Stimulated activated CD8-positive, alpha-beta memory T cell treated with anti-CD3 and anti-CD28 coated beads, Interleukin-4, amount 100 ng/mL, for 4 hours (primary cell): Measurements from ENCODE around the gene TRIP4.

Experiments
- DNase-seq, 2 donors: peaks; one replicate each; pipeline ENCODE4 v3.0.0-alpha.2; 2020; ENCODE audit warnings: low read depth in 2 of 2, low spot score in 1 of 2

Gene TRIP4

DNA sequence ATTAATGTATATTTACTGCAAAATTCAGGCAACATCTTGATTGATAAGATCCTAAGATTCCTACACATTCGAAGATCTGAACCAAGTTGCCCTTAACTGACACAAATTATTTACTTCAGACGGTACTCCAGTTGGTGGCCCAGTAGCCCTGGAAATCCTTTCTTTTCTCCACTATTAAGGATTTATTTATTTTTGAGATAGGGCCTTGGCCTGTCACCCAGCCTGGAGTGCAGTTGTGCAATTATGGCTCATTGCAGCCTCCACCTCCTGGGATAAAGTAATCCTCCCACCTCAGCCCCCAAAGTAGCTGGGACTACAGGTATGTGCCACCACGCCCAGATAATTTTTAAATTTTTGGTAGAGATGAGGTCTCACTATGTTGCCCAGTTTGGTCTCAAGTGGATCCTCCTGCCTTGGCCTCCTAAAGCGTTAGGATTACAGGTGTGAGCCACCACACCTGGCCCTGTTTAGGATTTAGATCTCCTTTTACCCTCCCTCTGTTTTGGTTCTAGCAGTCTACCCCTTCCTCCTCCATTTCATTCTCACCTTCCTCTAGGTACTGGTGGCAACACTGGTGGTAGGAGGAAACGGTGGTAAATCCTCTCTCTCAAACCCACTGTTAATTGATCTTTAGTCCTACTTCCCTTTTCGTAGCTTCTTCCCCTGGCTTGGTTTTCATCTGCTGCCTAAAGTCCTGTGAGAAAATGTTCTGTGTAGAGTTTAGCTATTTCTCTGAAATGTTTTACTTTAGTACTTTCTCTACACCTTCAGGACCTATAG, 60.1 kb downstream of the TRIP4 start:
- no peak for DNase-seq

DNA sequence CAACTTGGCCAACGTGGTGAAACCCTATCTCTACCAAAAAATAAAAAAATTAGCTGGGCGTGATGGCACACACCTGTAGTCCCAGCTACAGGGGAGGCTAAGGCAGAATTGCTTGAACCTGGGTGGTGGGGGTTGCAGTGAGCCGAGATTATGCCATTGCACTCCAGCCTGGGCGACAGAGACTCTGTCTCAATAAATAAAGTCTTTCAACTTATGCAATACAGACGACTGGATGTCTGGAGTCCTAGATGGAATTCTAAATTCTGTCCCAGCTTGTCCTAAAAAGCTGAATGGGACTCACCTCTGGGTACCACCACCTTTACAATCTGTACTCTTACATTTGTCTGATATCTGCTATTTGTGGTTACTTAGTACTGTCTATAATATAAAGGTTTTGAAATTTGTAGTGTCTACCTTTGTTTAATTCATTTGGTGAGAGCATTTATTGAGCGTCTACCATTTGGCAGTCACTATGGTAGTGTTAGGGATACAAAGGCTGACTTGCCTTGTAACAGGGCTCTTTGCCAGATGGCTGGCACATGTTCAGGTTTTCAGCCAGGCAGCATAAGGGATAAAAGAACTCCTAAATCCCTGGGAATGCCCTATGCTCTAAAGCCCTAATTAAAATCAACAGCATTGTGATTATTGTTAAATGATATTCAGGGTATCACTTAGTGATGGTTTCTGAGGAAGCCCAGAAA, 65.5 kb downstream of the TRIP4 start:
- DNase-seq = no peak

DNA sequence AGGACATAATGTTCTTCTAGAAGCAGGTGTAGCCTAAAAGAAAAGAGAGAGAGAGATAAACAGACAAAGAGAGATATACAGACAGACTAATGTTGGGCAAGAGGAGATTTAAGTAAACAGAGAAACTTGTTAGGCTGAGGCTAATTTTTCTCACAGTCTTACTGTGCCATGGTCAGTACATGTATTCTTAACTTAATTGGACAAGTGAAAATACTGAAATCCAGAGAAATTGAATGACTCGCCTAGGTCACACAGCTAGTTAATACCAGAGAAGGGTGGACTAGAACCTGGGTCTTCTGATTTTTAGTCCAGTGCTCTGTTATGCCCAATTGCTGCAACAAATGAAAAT, 66.0 kb downstream of the TRIP4 start:
- no peak for DNase-seq

DNA sequence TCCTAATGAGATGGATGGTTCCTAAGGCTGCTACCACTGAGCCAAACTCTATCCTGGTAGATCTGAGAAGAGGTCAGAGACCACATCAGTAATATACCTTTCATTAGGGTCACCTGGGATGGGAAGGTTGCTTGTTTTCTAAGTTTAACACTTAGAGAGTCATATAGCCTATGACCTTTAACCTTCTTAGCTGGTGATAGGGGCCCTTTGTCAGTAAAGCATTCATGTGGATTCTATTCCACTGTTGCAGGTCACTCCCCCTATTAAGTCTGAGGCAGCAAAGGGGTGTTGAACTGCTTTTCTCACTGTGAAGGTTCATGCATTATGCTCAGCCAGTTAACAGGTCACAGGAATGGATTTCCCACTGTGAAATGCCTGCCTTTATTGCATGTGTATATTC, 66.6 kb downstream of the TRIP4 start:
- DNase-seq = no peak

DNA sequence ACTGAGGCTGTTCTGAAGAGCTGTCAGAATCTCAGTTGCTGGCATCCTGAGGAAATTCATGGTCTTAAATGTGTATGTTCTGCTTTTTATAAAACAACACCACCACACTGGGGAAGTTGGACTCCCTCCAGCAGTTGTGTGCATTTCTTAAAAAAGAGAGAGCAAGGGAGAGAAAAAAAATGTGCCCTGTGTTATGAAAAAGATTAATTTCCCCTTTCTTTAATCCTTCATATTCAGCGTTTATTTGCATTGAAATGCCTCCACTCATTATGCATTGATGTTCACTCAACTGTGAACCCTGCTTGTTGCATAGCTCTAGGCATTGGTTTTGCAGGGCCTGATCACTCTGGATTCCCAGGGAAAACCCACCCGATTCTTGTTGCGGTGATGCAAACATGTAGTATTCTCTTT, 68.3 kb downstream of the TRIP4 start:
- DNase-seq = no peak

DNA sequence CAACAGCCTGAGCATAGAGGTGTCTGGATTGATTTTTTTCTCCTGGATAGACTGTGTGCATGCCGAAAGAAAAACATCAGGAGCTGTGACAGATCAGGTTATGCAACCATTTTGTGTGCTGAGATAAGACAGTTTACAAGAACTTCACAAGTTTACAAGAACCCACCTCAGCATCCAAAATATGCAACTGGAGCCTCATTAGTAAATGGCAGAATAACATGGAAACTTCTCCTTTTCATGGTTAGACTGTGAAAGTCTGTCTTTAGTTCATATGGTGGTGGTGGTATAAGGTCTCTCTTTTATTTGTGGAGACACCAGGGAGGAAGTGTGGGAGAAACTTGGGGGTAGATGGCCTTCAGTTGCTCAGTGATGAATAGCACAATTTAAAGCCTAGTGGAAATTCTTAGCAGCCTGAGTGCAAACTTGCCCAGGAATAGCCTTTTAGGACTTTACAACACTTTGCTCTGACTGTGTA, 69.0 kb downstream of the TRIP4 start:
- DNase-seq = no peak

DNA sequence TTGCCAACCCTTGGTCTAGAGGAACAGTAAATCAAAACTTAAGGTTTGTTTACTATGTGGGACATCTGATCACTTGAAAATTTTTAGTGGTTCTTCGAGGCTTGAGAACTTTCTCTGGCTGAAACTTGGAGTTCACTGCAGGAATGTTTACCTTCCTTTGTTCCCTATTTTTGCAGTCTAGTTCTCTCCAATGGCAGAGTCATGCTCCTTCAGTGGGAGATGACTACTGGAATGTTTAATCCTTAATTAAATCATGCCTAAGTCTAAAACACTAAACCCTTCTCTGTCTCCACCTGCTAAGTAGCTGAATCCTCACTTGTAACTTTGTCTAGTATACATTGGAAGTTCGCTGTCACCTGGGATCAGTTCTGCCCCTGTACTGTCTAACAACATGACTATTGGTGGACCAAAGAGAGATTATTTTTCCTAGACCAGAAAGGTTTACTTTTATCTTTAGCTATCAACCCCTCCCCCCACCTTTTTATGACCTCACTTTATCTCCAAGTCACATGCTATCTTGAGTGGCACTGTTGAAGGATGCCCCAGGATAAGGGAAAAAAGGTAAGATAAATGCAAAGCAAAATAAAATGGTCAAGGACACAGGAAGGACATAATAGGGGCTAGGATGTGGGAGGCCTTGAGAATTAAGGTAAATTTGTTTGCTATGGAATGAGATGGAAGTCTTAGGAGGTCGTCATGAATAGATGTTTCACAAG, 71.6 kb downstream of the TRIP4 start:
- no peak for DNase-seq

DNA sequence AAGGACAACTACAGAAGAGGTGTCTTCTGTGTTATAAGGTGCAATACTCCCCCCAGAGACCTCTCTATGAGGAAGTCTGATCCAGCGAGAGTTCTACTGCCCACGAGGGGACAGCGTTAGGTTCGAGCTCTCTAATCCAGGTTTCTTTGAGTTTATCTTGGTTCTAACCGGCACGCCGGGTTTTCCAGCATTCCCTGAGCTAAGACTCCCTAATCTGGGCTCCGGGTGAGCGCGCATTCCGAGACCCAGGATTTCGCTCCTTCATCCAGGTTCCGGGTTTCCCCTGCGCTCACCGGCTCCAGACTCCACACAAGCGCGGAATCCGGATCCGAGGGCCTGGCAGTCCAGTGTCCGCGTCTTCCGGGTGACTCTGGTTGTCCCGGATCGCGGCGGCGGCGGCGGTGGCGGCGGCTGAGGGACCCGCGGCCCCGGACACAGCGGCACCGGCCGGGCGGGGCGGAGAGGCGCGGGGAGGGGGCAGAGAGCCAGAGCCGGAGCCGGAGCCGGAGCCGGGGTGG, 72.6 kb downstream of the TRIP4 start, which contains the start of gene ZNF609:
Gene ZNF609 (plus strand): TSS at position 373 of the 518 bp plus-strand sequence. CDS start 38,842 bp downstream, outside the sequence.
- DNase-seq = peak; percentile 64 to 76

DNA sequence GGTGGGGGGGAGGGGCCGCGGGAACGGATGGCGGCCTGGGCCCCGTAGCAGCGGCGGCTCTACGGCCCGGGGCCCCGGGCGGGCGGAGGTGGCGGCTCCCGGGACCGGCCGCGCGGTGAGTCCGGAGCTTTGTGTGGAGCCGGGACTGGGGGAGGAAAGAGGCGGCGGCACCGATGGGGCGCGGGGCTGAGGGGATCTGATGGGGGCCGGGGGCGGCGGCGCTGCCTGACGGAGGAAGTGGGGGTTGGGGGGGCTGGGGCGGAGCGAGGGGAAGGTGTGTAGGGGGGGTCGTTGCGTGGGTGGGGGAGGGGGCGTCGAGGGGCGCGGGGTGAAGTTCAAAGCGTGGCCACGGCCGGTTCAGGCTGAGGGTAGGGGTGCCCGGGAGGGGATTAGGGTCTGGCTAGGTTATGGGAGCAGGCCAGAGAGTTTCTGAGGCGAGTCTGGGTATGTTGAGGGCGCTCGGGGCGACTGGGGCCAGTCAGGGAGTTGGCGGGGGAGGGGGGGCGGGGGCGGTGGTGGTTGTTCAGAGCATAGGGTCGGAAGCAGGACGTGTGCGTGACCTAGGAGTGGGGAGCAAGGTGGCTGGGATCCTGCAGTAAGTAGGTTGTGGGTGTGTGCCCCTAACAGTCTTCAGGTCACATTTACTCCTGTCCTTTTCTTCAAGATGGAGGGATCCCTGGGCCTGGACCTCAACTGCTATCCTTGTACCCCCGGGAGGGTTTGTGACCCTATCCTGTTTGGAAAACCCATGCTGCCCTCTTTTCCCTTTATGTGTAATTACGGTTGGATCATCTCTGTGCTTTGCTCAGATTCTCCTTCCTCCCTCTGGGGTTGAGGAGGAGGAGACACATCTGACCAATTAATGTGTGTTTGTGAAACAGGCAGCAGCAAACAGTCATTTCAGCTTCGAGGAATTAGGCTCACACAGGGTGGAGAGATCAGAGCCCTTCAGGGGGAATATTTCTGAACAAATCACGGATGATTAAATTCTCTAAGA, 73.4 kb downstream of the TRIP4 start:
- DNase-seq = peak in 1 of 2 donors; percentile 11

DNA sequence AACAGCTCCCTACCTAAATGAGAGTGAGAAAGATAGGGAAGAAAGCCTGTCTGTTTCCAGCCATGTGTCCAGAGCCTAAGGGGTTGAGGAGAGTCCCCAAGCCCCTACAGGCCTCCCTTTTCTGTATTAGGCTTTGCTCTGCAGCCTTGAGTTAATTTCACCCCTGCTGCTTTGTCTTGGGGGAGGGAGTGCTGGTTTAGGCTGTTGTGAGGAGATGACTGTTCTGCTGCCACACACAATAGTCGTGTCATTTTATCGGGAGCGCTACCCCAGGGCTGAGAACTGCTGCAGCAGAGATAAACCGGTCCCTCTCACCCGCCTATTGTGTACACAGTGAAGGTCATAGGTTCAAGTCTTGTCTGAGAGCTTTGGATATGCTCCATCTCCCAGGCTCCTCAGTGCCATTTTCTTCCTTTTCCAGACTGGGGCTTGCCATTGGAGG, 74.1 kb downstream of the TRIP4 start:
- no peak for DNase-seq

DNA sequence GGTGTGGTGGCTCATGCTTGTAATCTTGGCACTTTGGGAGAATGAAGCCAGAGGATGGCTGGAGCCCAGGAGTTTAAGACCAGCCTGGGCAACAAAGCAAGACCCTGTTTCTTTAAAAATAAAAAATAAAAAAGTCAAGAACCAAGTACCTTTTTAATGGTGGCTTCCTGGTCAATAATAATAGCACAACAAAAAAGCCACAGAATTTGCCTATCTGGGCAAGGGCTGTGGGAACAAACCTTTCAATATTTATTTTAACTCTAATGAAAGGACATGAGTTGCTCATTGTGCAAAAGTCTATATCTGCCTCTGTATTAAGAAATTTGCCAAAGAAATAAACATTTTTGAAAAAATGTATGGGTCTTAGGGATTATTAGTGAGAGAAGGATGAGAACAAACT, 74.9 kb downstream of the TRIP4 start:
- no peak for DNase-seq

DNA sequence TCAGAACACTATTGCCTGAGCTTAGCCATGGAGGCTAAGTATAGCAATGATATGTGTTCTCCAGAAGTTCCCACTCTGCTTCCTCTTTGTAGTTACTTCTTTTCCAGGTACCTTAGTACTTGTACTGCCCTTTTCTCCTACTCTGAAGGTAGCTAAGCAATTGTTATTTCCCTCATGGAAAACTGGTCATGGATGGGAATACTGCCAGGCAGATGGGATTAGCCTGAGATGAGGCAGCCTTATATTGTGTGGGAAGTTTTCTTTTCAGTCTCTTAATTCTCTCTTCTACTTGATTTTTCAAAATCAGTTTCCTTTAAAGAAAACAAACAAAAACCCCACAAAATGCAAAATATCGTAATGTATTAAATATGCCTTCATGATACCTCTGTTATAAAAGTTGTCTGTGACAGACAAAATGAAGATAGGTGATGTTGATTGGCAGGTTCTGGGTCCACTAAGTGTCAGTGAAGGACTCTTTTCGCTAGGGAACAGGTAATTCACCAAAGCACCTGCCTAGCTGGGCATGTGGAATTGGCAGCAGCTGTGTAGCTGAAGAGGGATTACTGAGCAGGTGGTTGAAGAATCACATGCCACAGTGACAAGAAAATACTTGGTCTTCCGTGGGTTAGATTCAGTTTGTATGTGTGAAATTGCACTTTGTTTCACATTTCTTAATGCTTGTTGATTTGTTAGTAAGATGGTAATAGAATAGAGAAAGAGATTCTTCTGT, 76.8 kb downstream of the TRIP4 start:
- DNase-seq = no peak

DNA sequence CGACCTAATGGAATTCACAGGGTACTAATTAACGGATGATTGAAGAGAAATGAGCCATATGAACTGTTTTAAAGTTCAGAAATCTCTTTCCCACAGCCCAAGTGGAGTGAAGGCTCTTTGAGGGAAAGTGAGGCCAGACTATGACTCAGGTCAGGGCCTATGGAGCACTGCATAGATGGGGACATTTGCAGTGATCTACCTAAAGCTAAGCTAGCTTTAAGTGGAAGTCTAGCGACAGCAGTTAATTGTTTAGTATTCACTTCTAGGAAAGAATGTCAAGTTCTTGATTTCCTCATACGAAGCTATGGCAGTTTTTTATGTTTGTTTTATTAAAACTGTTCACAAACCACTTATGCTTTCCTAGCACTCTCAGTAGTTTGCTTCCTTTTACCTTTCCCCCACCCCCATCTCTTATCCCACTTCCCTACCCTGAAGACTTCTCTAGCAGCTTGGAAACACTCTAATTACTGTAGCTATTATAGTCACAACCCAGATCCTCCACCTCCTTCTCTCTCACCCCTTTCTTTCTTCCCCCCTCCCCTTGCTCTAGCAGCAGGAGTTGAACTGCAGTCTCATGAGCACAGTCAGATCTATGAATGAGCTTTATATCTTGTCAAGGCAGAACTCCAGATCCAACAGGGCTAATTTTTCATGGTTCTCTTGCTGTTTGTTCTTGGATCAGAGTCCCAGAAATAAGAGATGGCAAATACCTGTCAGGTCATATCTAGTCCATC, 78.9 kb downstream of the TRIP4 start:
- no peak for DNase-seq

DNA sequence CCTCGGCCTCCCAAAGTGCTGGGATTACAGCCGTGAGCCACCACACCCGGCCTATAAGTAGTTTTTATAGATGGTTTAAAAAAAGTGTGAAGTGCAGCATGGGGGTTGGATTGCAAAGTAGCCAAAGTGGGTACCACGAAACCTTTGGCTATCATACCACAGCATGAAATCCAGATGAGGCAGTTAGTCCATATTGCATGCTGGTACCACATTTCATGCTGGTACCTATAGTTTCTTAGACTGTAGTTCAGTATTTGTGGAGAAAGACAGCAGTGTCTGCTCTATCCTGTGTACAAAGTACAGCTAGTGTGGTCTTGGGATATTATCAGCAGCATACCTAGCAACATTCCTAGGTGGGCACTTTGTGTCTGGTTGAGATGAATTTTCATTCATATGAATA, 84.5 kb downstream of the TRIP4 start:
- no peak for DNase-seq

DNA sequence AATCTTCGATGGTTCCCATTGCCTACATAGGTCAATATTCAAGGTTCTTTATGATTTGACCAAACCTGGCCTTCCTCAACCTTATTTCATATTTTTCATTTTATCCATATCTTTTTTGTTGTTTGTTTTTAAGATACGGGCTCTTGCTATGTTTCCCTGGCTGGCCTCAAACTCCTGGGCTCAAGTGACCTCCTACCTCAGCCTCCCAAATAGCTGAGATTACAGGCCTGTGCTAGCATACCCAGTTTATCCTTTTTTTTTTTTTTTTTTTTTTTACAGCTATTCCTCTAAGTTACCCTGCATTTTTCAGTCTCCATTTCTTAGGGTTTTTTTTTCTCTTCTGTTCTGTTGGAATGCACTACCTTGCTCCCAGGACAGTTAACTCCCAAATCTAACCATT, 87.2 kb downstream of the TRIP4 start:
- DNase-seq = no peak

DNA sequence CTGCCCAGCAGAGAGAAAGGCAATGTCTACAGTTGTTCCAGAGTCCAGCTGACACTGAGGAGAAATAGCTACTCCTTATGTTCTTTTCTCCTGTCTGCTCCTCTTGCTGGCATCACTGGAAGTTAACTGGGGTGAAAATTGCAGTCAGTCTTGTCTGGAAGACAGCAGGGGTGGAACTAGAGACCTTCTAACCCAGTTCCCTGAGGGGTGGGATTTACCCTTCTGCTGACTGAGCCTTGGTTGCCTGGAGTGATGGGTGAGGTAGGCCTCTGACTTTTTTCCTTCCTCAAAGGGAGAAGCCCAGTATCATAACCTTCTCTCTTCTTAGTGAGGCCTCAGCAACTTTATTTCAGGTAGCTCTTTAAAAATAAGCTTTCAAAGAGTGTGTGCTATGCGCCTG, 88.9 kb downstream of the TRIP4 start:
- no peak for DNase-seq

DNA sequence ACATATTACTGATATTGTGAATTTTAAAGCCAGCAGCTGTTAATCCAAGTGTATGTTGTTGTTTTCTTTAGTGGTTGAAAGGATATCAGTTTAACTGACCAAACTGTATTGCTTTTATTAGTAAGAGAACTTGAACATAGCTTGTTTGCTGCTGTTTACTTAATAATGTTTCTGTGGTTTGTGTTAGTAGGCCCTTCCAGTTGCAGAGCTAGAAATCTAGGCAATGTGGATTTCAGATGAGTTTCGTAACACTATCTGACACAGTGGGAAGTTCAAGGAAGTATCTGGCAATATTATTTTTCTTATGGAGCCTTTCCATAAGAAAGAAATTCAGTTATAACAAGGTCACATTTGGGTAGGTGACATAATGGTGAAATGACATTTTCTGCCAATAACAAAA, 91.2 kb downstream of the TRIP4 start:
- DNase-seq = no peak

DNA sequence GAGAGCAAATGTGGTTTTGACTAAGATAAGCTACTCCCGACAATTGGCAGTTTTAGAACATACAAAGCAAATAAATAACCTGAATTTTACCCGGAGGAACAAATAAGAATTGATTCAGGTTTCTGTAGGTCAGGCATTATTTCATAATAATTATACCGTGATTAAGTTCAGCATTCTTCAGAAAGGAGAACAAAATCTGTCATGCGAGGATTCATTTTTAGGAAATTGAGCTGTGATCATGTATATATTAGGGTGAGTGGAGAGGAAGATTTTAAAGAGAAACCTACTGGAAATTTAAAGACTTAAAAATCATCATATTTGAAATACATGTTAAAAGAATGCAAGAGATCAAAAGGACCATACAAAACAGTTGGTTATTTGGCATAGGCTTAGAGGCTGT, 93.3 kb downstream of the TRIP4 start:
- no peak for DNase-seq

DNA sequence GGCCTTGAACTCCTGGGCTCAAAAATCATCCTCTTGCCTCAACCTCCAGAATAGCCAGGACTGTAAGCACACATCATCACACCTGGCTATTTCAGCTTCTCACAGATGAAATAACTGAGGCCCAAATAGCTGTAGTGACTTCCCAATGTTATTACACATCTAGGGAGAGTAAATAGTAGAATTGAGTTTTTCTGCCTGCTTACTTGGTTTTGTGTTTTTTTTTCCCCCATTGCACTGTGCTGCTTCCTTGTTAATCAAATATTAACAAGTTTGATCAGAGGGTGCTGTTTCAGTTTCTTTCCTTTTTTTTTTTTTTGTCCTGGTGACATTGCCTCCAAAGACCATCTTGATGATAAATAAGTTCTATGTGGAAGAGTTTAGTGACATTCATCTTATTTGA, 96.1 kb downstream of the TRIP4 start:
- DNase-seq = no peak
